ENCODE measurements around the gene CPSF6.
A peak's percentile ranks its signal among the peaks of the same experiment; 100 is the strongest.

DNA sequence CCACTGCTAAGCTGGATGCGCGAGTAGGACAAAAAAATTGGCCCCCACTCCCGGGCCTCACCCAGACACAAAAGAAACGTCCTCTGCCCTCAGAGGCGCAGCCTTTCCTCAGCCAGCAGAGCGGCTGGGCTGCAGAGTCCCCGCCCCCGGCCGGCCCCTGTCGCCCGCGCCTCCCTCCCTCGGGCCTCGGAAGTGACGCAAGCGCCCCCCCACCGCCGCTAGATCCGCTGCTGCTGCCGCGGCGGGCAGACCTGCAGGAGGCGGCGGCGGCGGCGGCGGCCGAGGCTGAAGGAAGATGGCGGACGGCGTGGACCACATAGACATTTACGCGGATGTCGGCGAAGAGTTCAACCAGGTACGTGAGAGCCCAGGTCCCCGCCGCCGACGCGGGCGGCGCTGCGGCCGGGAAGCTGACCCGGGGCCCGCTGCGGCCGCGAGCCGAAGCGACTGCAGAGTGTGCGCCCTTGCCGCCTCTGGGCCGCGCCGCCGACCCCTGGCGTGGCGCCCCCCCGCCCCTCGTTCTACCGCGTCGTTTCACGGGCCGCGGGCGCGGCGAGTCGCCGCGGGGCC lies at the start of gene CPSF6:
- peak; percentile 85 to 98 for TF ChIP-seq POLR2A (IDR thresholded peaks at IDR 0.05)
- TF ChIP-seq, protein P1, sequence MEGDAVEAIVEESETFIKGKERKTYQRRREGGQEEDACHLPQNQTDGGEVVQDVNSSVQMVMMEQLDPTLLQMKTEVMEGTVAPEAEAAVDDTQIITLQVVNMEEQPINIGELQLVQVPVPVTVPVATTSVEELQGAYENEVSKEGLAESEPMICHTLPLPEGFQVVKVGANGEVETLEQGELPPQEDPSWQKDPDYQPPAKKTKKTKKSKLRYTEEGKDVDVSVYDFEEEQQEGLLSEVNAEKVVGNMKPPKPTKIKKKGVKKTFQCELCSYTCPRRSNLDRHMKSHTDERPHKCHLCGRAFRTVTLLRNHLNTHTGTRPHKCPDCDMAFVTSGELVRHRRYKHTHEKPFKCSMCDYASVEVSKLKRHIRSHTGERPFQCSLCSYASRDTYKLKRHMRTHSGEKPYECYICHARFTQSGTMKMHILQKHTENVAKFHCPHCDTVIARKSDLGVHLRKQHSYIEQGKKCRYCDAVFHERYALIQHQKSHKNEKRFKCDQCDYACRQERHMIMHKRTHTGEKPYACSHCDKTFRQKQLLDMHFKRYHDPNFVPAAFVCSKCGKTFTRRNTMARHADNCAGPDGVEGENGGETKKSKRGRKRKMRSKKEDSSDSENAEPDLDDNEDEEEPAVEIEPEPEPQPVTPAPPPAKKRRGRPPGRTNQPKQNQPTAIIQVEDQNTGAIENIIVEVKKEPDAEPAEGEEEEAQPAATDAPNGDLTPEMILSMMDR (IDR thresholded peaks at IDR 0.05), result peak in 2 of 6 experiments; percentile 9 to 14
